H1 (cell line): Measurements from ENCODE around the gene IGLL5.

Source experiments
- CBX8 ChIP-seq: fragments of 300-800, 300-1000 bp; sonication (generic); IDR thresholded peaks from 2 replicates; pipeline ENCODE4 v1.7.1; 2016; ENCODE audit warnings: low read depth, low read length, borderline replicate concordance
- EP300 ChIP-seq, 2 experiments: IDR thresholded peaks; 1 replicate in 1 of 2; 2 replicates in 1 of 2; pipeline ENCODE4 v1.6.1; 2011 to 2012; ENCODE audit warnings: low read depth in 2 of 2, low read length in 2 of 2, mild to moderate bottlenecking in 2 of 2, borderline replicate concordance in 1 of 2, inconsistent platforms in 1 of 2, moderate library complexity in 1 of 2
- EZH2 ChIP-seq: fragments of 200-600 bp; sonication (generic); IDR thresholded peaks from 2 replicates; pipeline ENCODE4 v1.7.1; 2012; ENCODE audit warnings: low read depth, mild to moderate bottlenecking, moderate library complexity, low read length, inconsistent platforms; ENCODE audit not compliant: severe bottlenecking
- MAFK ChIP-seq: IDR thresholded peaks from 2 replicates; pipeline ENCODE4 v1.6.1; 2012; ENCODE audit warnings: low read depth, mild to moderate bottlenecking, improper control_type of control experiment, low read length
- SRF ChIP-seq: IDR thresholded peaks from 2 replicates; pipeline ENCODE4 v1.6.1; 2011; ENCODE audit warnings: mild to moderate bottlenecking, low read depth, low read length, moderate library complexity
- TAF1 ChIP-seq: IDR thresholded peaks from 2 replicates; pipeline ENCODE4 v1.6.1; 2011; ENCODE audit warnings: mild to moderate bottlenecking, low read depth, low read length
- TF ChIP-seq, protein P1 (sequence below), 3 experiments: IDR thresholded peaks; 1 replicate in 2 of 3; 2 replicates in 1 of 3; pipeline versions ENCODE4 v1.5.1 to v1.6.1; 2011; ENCODE audit warnings: low read length in 3 of 3, mild to moderate bottlenecking in 3 of 3, inconsistent platforms in 2 of 3, low read depth in 1 of 3, moderate library complexity in 1 of 3; ENCODE audit not compliant: insufficient read depth in 1 of 3; ENCODE audit errors: control extremely low read depth in 1 of 3

DNA sequence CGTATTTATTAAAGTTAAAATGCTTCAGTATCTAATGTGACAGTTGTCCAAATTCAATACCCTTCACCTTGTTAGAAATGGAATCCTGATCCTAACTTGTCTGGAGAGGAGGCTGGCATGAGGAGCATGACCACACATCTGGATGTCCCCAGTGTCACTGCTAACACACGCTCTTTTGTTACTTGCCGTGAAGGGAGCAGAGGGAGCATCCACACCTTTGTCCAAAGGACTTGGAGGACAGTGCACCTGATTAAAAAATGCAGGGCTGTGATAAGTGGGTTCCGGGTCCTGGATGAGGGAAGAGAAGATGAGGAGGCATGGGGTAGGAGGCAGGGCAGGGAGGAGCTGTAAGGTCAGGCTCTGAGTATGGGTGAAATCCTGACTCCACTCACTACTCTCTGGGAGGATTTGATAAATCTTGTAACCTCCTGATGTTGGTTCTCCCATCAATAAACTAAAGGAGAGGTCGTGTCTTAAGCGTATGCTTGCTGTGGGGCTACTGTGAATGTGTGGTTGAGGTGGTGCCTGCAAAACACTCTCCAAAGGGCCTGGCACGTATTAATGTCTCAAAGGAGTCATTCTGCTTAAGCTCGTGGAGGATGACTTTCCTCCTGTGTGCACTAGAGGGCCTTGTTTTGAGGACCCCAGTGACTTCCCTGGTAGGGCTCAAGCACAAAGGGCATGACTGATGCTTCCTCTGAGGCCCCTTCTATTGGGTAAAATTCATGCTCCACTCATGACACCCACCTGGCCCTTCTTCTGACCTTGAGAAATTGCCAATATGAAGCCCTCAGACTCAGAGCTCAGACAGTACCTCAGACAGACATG lies 16.8 kb upstream of the IGLL5 start:
- no peak for TF ChIP-seq MAFK
- TF ChIP-seq, protein P1, sequence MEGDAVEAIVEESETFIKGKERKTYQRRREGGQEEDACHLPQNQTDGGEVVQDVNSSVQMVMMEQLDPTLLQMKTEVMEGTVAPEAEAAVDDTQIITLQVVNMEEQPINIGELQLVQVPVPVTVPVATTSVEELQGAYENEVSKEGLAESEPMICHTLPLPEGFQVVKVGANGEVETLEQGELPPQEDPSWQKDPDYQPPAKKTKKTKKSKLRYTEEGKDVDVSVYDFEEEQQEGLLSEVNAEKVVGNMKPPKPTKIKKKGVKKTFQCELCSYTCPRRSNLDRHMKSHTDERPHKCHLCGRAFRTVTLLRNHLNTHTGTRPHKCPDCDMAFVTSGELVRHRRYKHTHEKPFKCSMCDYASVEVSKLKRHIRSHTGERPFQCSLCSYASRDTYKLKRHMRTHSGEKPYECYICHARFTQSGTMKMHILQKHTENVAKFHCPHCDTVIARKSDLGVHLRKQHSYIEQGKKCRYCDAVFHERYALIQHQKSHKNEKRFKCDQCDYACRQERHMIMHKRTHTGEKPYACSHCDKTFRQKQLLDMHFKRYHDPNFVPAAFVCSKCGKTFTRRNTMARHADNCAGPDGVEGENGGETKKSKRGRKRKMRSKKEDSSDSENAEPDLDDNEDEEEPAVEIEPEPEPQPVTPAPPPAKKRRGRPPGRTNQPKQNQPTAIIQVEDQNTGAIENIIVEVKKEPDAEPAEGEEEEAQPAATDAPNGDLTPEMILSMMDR (IDR thresholded peaks at IDR 0.05; ENCODE audit: control extremely low read depth in 1 of 3, insufficient read depth in 1 of 3, low read depth in 1 of 3, low read length in 3 of 3) = peak in 1 of 3 experiments; percentile 46; a peak in 1 of 4 replicates
- no peak for TF ChIP-seq SRF
- TF ChIP-seq CBX8 = no peak
- TF ChIP-seq EZH2 = no peak
- TF ChIP-seq EP300 (IDR thresholded peaks at IDR 0.05; ENCODE audit: borderline replicate concordance in 1 of 2, low read depth in 2 of 2, low read length in 2 of 2) = no peak
- no peak for TF ChIP-seq TAF1
